ENCODE results near the gene ARHGAP10.

ARHGAP10 gene

DNA sequence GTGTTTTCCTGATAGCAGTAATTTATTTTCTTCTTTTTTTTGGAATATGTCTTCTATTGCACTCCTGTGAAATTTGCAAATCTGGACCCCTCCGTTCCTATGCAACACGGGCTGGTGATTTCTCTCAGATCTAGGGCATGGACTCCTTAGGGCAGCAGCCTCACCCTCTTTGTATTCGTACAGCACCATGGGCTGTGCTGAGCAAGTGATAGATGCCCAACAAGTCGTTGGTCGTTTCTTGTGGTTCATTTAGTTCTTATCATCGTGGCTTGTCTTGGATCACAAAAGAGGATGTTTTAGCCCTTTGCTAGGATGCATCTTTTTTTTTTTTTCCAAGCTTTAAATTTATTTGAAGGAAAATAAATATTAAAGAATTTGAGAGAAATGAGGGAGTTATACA is 82.1 kb downstream of the ARHGAP10 start:
- TF ChIP-seq, protein P1, sequence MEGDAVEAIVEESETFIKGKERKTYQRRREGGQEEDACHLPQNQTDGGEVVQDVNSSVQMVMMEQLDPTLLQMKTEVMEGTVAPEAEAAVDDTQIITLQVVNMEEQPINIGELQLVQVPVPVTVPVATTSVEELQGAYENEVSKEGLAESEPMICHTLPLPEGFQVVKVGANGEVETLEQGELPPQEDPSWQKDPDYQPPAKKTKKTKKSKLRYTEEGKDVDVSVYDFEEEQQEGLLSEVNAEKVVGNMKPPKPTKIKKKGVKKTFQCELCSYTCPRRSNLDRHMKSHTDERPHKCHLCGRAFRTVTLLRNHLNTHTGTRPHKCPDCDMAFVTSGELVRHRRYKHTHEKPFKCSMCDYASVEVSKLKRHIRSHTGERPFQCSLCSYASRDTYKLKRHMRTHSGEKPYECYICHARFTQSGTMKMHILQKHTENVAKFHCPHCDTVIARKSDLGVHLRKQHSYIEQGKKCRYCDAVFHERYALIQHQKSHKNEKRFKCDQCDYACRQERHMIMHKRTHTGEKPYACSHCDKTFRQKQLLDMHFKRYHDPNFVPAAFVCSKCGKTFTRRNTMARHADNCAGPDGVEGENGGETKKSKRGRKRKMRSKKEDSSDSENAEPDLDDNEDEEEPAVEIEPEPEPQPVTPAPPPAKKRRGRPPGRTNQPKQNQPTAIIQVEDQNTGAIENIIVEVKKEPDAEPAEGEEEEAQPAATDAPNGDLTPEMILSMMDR (IDR thresholded peaks at IDR 0.05): no peak
- Mint-ChIP-seq H3K36me3 (ENCODE audit: low read depth) (peaks cover 5% of the 10 kb centered on the region), H3K27ac (peak overlapping the region; percentile 52), H3K4me3 (no peak overlapping the region), H3K4me1 (peaks cover 43% of the 10 kb centered on the region), H3K9me3 (no peaks in the 10 kb centered on the region), H3K27me3 (ENCODE audit: low read depth, poor library complexity) (no peaks in the 10 kb centered on the region)
- DNase-seq: no peak

DNA sequence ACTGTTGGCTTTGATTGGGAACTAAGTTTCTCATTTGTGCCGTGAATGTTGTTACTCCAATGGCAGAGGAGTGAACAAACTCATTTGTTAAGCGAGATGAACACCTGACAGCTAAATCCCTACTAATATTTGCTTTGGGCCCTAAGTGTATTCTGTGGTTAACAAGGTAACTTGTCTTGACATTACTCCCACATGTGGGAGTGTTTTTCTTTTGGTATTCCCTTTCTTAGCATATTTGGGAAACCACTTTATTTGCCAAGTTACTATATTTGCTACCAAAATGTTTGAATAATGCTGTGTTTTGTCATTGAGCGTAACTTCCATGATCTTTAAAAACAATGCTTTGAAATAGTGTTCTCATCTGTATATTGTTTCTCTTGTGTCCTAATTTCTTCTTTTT is 82.5 kb downstream of the ARHGAP10 start:
- TF ChIP-seq, protein P1 (IDR thresholded peaks at IDR 0.05): no peak
- peaks cover 43% of the 10 kb centered on the region for H3K4me1 Mint-ChIP-seq
- no peak overlapping the region for H3K4me3 Mint-ChIP-seq
- no peak overlapping the region for H3K27ac Mint-ChIP-seq
- H3K36me3 Mint-ChIP-seq (ENCODE audit: low read depth): peaks cover 5% of the 10 kb centered on the region
- no peaks in the 10 kb centered on the region for H3K27me3 Mint-ChIP-seq (ENCODE audit: low read depth, poor library complexity)
- no peaks in the 10 kb centered on the region for H3K9me3 Mint-ChIP-seq
- DNase-seq: no peak

DNA sequence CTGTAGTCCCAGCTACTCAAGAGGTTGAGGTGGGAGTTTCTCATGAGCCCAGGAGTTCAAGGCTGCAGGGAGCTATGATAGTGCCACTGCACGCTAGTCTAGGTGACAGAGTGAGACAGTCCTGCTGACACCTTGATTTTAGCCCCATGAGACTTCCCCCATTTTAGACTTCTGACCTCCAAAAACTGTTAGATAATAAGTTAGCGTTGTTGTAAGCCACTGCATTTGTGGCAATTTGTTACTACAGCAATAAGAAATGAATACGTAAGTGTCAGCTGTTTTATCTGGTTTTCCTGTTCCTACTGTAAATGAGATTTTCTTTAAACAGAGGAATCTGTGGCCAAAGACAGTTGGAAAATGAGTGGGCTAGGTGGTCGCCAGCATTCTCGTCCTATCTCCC is 83.9 kb downstream of the ARHGAP10 start:
- Mint-ChIP-seq H3K36me3 (ENCODE audit: low read depth) (peaks cover 9% of the 10 kb centered on the region), H3K27ac (peak overlapping the region; percentile 50), H3K4me1 (peaks cover 44% of the 10 kb centered on the region)

DNA sequence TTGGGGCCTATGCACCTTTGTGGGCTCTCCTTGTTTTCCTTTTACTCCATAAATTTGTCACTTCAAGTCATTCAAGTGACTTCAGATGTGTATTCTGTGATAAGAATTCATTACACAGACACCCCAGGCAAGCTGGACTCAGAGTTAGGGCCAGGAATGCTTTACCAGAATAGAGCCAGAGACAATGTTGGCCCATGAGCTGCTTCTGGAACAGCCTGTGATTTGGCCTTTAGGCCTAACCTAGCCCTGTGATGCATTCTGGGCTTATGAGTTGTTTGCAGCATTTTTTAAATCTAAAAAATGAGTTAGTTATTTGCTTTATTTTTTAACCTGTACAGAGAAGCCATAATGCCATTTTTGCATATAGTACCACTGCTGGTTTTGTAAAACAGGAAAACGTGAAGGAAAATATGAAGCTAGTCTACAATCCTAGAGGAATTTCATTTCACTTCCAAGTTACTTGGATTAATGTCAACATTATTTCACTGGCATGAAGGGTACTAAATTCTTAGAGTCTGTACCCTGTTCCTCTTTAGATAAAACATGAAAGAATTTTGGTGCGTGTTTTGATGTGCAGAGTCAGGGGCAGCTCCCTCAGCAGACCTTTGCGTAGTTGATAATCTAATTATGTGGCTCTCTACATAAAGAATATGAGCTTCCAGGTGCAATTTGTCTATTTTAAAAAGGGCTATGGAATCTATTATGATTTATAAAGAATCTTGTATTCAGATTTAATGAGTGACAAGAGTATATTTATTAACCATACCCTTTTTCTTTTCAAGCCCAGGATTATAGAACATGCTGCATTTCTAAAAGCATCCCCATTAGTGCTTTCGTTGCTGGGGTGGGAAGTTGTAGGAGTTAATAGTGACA is 84.7 kb downstream of the ARHGAP10 start:
- TF ChIP-seq, protein P1 (IDR thresholded peaks at IDR 0.05): no peak
- H3K4me3 Mint-ChIP-seq: no peak overlapping the region
- H3K4me1 Mint-ChIP-seq: peaks cover 48% of the 10 kb centered on the region
- H3K27ac Mint-ChIP-seq: peak overlapping the region; percentile 50
- no peaks in the 10 kb centered on the region for H3K9me3 Mint-ChIP-seq
- peaks cover 5% of the 10 kb centered on the region for H3K36me3 Mint-ChIP-seq (ENCODE audit: low read depth)
- no peak for DNase-seq
- peaks cover 2% of the 10 kb centered on the region for H3K27me3 Mint-ChIP-seq (ENCODE audit: low read depth, poor library complexity)

More for the DNA sequence above, 83.9 kb downstream of the ARHGAP10 start:
- TF ChIP-seq, protein P1 (IDR thresholded peaks at IDR 0.05): no peak
- Mint-ChIP-seq H3K27me3 (ENCODE audit: low read depth, poor library complexity) (no peaks in the 10 kb centered on the region), H3K9me3 (no peaks in the 10 kb centered on the region), H3K4me3 (no peak overlapping the region)
- no peak for DNase-seq

DNA sequence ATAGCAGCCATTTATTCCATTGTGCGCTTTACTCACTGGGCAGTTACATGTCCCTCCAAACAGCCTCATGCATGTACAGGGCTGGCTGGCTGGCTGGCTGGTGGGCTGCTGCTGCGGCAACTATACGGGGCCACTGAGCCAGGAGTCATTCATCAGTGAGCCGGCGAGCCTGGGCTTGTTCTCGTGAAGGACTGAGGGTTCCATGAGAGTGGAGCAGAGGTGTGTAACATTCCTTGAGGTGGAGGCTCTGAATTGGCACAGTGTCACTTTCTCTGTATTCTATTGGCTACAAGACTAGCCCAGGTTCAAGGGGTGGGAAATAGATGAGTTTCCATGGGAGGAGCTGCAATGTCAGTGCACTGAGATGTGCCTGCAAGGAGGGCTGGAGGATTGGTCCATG is 89.1 kb downstream of the ARHGAP10 start:
- no peak for DNase-seq
- H3K27ac Mint-ChIP-seq: no peak overlapping the region
- TF ChIP-seq, protein P1 (IDR thresholded peaks at IDR 0.05): no peak
- peaks cover 2% of the 10 kb centered on the region for H3K27me3 Mint-ChIP-seq (ENCODE audit: low read depth, poor library complexity)
- no peaks in the 10 kb centered on the region for H3K9me3 Mint-ChIP-seq
- peaks cover 41% of the 10 kb centered on the region for H3K36me3 Mint-ChIP-seq (ENCODE audit: low read depth)
- H3K4me1 Mint-ChIP-seq: peaks cover 13% of the 10 kb centered on the region
- H3K4me3 Mint-ChIP-seq: no peak overlapping the region

DNA sequence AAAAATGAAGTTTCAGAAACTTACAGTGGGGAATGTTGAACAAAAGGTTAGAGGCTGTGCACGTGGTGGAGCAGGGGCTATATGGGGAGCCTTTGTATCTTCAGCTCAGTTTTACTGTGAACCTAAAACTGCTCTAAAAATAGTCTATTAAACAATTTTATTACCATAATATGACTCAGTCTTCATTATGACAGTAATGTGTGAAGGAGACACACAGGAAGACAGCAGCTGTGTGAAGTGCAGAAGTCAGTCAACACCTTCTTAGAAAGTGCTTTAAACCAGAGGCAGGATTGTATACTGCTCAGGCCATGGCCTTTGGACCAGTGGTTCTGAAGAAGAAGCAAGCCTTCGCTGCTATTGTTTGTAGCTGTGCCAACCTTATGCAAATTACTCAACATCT is 89.7 kb downstream of the ARHGAP10 start:
- Mint-ChIP-seq H3K27me3 (ENCODE audit: low read depth, poor library complexity) (peaks cover 2% of the 10 kb centered on the region), H3K9me3 (no peaks in the 10 kb centered on the region), H3K27ac (no peak overlapping the region), H3K4me3 (no peak overlapping the region), H3K36me3 (ENCODE audit: low read depth) (peaks cover 47% of the 10 kb centered on the region), H3K4me1 (peaks cover 8% of the 10 kb centered on the region)
- no peak for DNase-seq
- TF ChIP-seq, protein P1 (IDR thresholded peaks at IDR 0.05): no peak

Measured in nephron progenitor cell (in vitro differentiated cells).